ENCODE measurements around the gene ZNF365. TPM values are rescaled to one million over a fixed set of nuclear protein-coding genes. Genes with fewer than 3 reads are reported as not detected.

Gene ZNF365
- total RNA-seq, 1 donor from 2014 or later, result not detected

- no peaks in the 10 kb centered on the region for H3K36me3 Mint-ChIP-seq (ENCODE audit: low read depth)
- no peak for DNase-seq (ENCODE audit: low spot score)
- H3K4me3 Mint-ChIP-seq (ENCODE audit: low read depth), result no peak overlapping the region
- no peak overlapping the region for H3K27ac Mint-ChIP-seq
- peaks cover 12% of the 10 kb centered on the region for H3K4me1 Mint-ChIP-seq (ENCODE audit: low read depth)
- intact Hi-C loops (cut with micrococcal nuclease), result loop anchor here (1.0 to 10.0 kb wide), 7 partner anchors 157 to 721 kb away; partner anchors contain the start of genes ARID5B and EGR2
- H3K27me3 Mint-ChIP-seq (ENCODE audit: low read depth), result peaks cover 50% of the 10 kb centered on the region
- H3K9me3 Mint-ChIP-seq, result peaks cover 3% of the 10 kb centered on the region
These were observed 63.5 kb downstream of the ZNF365 start for GRCh38 chr10:62437696-62438095.

GRCh38 chr10:62442006-62442405, 67.8 kb downstream of the ZNF365 start:
- no peaks in the 10 kb centered on the region for H3K36me3 Mint-ChIP-seq (ENCODE audit: low read depth)
- no peak overlapping the region for H3K27ac Mint-ChIP-seq
- H3K4me3 Mint-ChIP-seq (ENCODE audit: low read depth), result no peak overlapping the region
- no peak for DNase-seq (ENCODE audit: low spot score)
- intact Hi-C loops (cut with micrococcal nuclease), result no loop called here
- peaks cover 37% of the 10 kb centered on the region for H3K27me3 Mint-ChIP-seq (ENCODE audit: low read depth)
- no peaks in the 10 kb centered on the region for H3K9me3 Mint-ChIP-seq
- peaks cover 1% of the 10 kb centered on the region for H3K4me1 Mint-ChIP-seq (ENCODE audit: low read depth)

GRCh38 chr10:62442894-62443669, 68.9 kb downstream of the ZNF365 start:
- H3K27ac Mint-ChIP-seq, result no peak overlapping the region
- no peaks in the 10 kb centered on the region for H3K36me3 Mint-ChIP-seq (ENCODE audit: low read depth)
- DNase-seq (ENCODE audit: low spot score), result no peak
- H3K9me3 Mint-ChIP-seq, result no peaks in the 10 kb centered on the region
- peaks cover 38% of the 10 kb centered on the region for H3K27me3 Mint-ChIP-seq (ENCODE audit: low read depth)
- H3K4me3 Mint-ChIP-seq (ENCODE audit: low read depth), result no peak overlapping the region
- H3K4me1 Mint-ChIP-seq (ENCODE audit: low read depth), result no peaks in the 10 kb centered on the region
- intact Hi-C loops (cut with micrococcal nuclease), result no loop called here

- H3K4me1 Mint-ChIP-seq (ENCODE audit: low read depth), result no peaks in the 10 kb centered on the region
- no peak for DNase-seq (ENCODE audit: low spot score)
- intact Hi-C loops (cut with micrococcal nuclease), result no loop called here
These were observed 69.7 kb downstream of the ZNF365 start for GRCh38 chr10:62443866-62444265.

GRCh38 chr10:62446627-62447026, 72.5 kb downstream of the ZNF365 start:
- H3K4me3 Mint-ChIP-seq (ENCODE audit: low read depth), result no peak overlapping the region

More at GRCh38 chr10:62443866-62444265, 69.7 kb downstream of the ZNF365 start:
- H3K9me3 Mint-ChIP-seq, result no peaks in the 10 kb centered on the region
- H3K27ac Mint-ChIP-seq, result no peak overlapping the region
- H3K36me3 Mint-ChIP-seq (ENCODE audit: low read depth), result no peaks in the 10 kb centered on the region
- no peak overlapping the region for H3K4me3 Mint-ChIP-seq (ENCODE audit: low read depth)
- peaks cover 39% of the 10 kb centered on the region for H3K27me3 Mint-ChIP-seq (ENCODE audit: low read depth)

GRCh38 chr10:62450912-62451610, 76.9 kb downstream of the ZNF365 start:
- peaks cover 30% of the 10 kb centered on the region for H3K27me3 Mint-ChIP-seq (ENCODE audit: low read depth)
- H3K27ac Mint-ChIP-seq, result no peak overlapping the region
- H3K9me3 Mint-ChIP-seq, result no peaks in the 10 kb centered on the region
- no peaks in the 10 kb centered on the region for H3K36me3 Mint-ChIP-seq (ENCODE audit: low read depth)
- intact Hi-C loops (cut with micrococcal nuclease), result no loop called here
- H3K4me1 Mint-ChIP-seq (ENCODE audit: low read depth), result no peaks in the 10 kb centered on the region
- DNase-seq (ENCODE audit: low spot score), result no peak
- H3K4me3 Mint-ChIP-seq (ENCODE audit: low read depth), result no peak overlapping the region

More at GRCh38 chr10:62446627-62447026, 72.5 kb downstream of the ZNF365 start:
- H3K27me3 Mint-ChIP-seq (ENCODE audit: low read depth), result peaks cover 32% of the 10 kb centered on the region
- no peaks in the 10 kb centered on the region for H3K36me3 Mint-ChIP-seq (ENCODE audit: low read depth)
- H3K9me3 Mint-ChIP-seq, result no peaks in the 10 kb centered on the region
- H3K4me1 Mint-ChIP-seq (ENCODE audit: low read depth), result no peaks in the 10 kb centered on the region
- DNase-seq (ENCODE audit: low spot score), result no peak
- H3K27ac Mint-ChIP-seq, result no peak overlapping the region
- intact Hi-C loops (cut with micrococcal nuclease), result no loop called here

- Mint-ChIP-seq H3K36me3 (ENCODE audit: low read depth) (no peaks in the 10 kb centered on the region), H3K27me3 (ENCODE audit: low read depth) (peaks cover 33% of the 10 kb centered on the region), H3K4me1 (ENCODE audit: low read depth) (peaks cover 5% of the 10 kb centered on the region), H3K9me3 (no peaks in the 10 kb centered on the region), H3K27ac (no peak overlapping the region), H3K4me3 (ENCODE audit: low read depth) (no peak overlapping the region)
- no peak for DNase-seq (ENCODE audit: low spot score)
- intact Hi-C loops (cut with micrococcal nuclease), result no loop called here
These were observed 77.4 kb downstream of the ZNF365 start for GRCh38 chr10:62451611-62451975.

Other genes starting within 250 kb of the ZNF365 start
- gene RTKN2, start 105.5 kb upstream of the ZNF365 start, total RNA-seq, result 2.8 and 2.9 TPM in 2 replicates

Data from activated T-helper 2 cell treated with anti-CD3 and anti-CD28 coated beads, Interferon-gamma antibody, Interleukin-2, Interleukin-4, amounts not matched to agents 10 μg/mL and 5 μg/mL and 100 μg/mL, durations not matched to agents 14 hours and 24 hours and 36 hours (primary cell).